Measurements from ENCODE around the gene THUMPD3.

Gene THUMPD3

DNA sequence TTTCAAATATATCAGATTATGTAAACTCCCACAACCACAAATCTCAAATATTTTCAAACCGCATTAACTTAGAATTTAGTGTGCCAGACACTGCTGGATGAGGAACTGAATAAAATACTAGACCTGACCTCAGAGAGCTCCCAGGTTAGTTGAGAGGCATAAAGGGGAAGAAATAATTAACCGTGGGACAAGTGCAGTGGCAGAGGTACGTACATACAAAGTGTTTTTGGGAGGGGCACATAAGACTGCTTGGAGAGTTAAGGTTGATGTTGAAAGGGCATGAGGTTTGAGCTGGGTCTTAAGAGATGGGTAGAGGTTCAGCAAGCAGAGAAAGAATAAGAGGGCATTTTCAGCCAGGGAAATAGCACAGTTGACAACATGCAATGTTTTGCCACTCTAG, 17.2 kb downstream of the THUMPD3 start:
- TF ChIP-seq, protein P1, sequence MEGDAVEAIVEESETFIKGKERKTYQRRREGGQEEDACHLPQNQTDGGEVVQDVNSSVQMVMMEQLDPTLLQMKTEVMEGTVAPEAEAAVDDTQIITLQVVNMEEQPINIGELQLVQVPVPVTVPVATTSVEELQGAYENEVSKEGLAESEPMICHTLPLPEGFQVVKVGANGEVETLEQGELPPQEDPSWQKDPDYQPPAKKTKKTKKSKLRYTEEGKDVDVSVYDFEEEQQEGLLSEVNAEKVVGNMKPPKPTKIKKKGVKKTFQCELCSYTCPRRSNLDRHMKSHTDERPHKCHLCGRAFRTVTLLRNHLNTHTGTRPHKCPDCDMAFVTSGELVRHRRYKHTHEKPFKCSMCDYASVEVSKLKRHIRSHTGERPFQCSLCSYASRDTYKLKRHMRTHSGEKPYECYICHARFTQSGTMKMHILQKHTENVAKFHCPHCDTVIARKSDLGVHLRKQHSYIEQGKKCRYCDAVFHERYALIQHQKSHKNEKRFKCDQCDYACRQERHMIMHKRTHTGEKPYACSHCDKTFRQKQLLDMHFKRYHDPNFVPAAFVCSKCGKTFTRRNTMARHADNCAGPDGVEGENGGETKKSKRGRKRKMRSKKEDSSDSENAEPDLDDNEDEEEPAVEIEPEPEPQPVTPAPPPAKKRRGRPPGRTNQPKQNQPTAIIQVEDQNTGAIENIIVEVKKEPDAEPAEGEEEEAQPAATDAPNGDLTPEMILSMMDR (IDR thresholded peaks at IDR 0.05; ENCODE audit: insufficient read depth, low read depth, low read length, missing control alignments), result no peak
- no peak overlapping the region for H3K4me3 ChIP-seq (ENCODE audit: low read depth, low read length)

GRCh38 chr3:9384141-9384828, 21.4 kb downstream of the THUMPD3 start:
- no peak for DNase-seq (ENCODE audit: low read depth)
- TF ChIP-seq, protein P1 (IDR thresholded peaks at IDR 0.05; ENCODE audit: insufficient read depth, low read depth, low read length, missing control alignments), result no peak
- H3K4me3 ChIP-seq (ENCODE audit: low read depth, low read length), result no peak overlapping the region

More for the DNA sequence above, 17.2 kb downstream of the THUMPD3 start:
- DNase-seq (ENCODE audit: low read depth), result no peak

- no peak overlapping the region for H3K4me3 ChIP-seq (ENCODE audit: low read depth, low read length)
- TF ChIP-seq, protein P1 (IDR thresholded peaks at IDR 0.05; ENCODE audit: insufficient read depth, low read depth, low read length, missing control alignments), result no peak
- DNase-seq (ENCODE audit: low read depth), result no peak
These were observed 22.6 kb downstream of the THUMPD3 start for GRCh38 chr3:9385187-9386077.

GRCh38 chr3:9386078-9386459, 23.2 kb downstream of the THUMPD3 start:
- TF ChIP-seq, protein P1 (IDR thresholded peaks at IDR 0.05; ENCODE audit: insufficient read depth, low read depth, low read length, missing control alignments), result no peak
- no peak overlapping the region for H3K4me3 ChIP-seq (ENCODE audit: low read depth, low read length)
- no peak for DNase-seq (ENCODE audit: low read depth)

GRCh38 chr3:9386501-9387321, 23.9 kb downstream of the THUMPD3 start:
- TF ChIP-seq, protein P1 (IDR thresholded peaks at IDR 0.05; ENCODE audit: insufficient read depth, low read depth, low read length, missing control alignments), result no peak
- no peak for DNase-seq (ENCODE audit: low read depth)
- H3K4me3 ChIP-seq (ENCODE audit: low read depth, low read length), result no peak overlapping the region

DNA sequence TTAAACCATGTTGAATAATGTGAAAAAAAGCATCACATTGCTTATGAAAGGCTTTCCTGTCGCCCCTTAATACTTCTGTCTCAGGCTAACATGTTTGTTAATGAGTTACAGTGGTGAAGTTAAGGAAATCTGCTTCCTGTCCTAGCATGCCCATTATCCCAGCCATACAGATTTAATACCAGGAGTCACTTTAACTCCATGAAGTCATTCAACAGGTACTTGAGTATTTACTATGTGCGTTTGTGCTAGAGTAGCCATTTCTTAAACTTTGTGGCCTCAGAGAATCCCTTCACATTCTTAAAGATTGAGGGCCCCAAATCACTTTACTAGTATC, 24.4 kb downstream of the THUMPD3 start:
- H3K4me3 ChIP-seq (ENCODE audit: low read depth, low read length), result no peak overlapping the region
- TF ChIP-seq, protein P1 (IDR thresholded peaks at IDR 0.05; ENCODE audit: insufficient read depth, low read depth, low read length, missing control alignments), result no peak
- DNase-seq (ENCODE audit: low read depth), result no peak
